Stomach smooth muscle (tissue), 2 donors: Measurements from ENCODE around the gene UBE2J2.

Experiments
- H3K27ac ChIP-seq: one replicate; pipeline ENCODE4 v1.7.0; 2013; ENCODE audit warnings: mild to moderate bottlenecking, low read length, inconsistent platforms
- H3K27me3 ChIP-seq, 2 donors: one replicate each; pipeline ENCODE4 v1.7.0; 2013; ENCODE audit warnings: low read length in 2 of 2; ENCODE audit not compliant: insufficient read depth in 2 of 2, control insufficient read depth in 1 of 2
- H3K36me3 ChIP-seq, 2 donors: one replicate each; pipeline ENCODE4 v1.7.0; 2013; ENCODE audit warnings: low read length in 2 of 2; ENCODE audit not compliant: control insufficient read depth in 2 of 2, insufficient read depth in 2 of 2
- H3K4me1 ChIP-seq: one replicate; pipeline ENCODE4 v1.7.0; 2013; ENCODE audit warnings: low read length; ENCODE audit not compliant: control insufficient read depth, insufficient read depth
- H3K4me3 ChIP-seq, 2 donors: one replicate each; pipeline ENCODE4 v1.7.0; 2013; ENCODE audit warnings: low read length in 2 of 2
- H3K9ac ChIP-seq, 2 donors: one replicate each; pipeline ENCODE4 v1.7.0; 2013; ENCODE audit warnings: low read length in 2 of 2, mild to moderate bottlenecking in 1 of 2
- H3K9me3 ChIP-seq, 2 donors: one replicate each; pipeline ENCODE4 v1.7.0; 2013; ENCODE audit warnings: low read length in 2 of 2; ENCODE audit not compliant: control insufficient read depth in 2 of 2
- donor health status: healthy.
- donor health status: Pancreatic carcinoma.

Gene UBE2J2

DNA sequence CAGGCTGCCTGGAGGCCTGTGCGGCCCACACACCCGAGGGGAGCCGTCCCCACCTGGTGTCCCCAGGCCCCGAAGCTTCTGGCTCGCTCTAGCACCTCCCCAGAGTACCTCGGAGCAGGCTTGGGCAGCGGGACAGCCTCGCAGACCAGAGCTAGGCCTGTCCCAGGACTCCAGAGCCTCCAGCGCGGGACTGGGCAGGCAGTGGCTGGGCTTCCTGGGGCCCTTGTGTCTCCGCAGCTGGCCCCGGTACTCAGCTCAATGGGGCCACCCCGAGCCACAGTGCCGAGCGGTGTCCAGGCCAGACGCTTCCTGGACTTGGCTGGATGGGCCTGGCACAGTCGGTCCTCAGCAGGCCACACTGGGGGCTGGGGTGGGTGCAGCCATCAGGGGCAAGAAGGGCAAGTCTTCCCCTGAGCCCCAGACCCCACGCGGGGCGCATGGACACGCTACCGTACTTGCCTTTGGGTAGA lies 11.5 kb upstream of the UBE2J2 start:
- Histone ChIP-seq H3K9ac (no peak overlapping the region), H3K27me3 (peaks cover 13 to 17% of the 10 kb centered on the region in 2 donors), H3K9me3 (no peaks in the 10 kb centered on the region), H3K4me1 (no peaks in the 10 kb centered on the region), H3K27ac (no peak overlapping the region), H3K4me3 (no peak overlapping the region), H3K36me3 (no peaks in the 10 kb centered on the region)

DNA sequence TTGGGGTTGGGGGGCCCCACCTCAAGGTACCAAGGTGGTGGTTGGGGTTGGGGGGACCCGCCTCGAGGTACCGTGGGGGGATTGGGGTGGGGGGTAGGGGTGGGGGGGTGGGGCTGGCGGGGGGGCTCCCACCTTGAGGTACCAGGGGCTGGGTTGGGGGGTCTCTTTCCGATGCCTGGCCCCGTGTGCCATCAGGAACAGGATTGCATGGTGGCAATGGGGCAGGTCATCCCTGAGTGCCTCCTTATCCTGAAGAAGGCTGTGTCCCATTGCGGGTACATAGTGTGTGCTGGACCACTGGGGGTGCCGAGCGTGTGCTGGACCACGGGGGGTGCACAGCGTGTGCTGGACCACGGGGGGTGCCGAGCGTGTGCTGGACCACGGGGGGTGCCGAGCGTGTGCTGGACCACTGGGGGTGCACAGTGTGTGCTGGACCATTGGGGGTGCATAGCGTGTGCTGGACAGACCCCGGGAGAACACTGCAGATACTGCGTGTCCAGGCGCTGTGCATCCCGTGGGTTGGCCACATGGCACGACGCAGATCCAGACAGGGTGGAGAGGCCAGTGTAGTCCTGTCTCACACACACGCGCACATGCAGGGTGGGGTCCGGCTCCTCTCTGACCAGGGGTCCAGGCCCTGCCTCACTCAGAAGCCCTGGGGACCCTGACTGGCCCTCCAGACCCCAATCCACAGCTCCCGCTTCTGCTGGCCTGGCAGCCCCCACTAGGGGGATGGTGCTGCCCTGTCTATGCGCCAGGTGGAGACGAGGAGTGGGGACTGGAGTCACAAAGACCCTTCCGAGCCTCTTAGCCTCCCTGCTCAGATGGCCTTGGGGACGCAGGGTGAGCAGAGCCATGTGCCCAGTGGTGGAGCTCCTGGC lies 10.8 kb upstream of the UBE2J2 start:
- Histone ChIP-seq H3K9me3 (no peaks in the 10 kb centered on the region), H3K4me1 (no peaks in the 10 kb centered on the region), H3K36me3 (no peaks in the 10 kb centered on the region), H3K27ac (no peak overlapping the region), H3K9ac (no peak overlapping the region), H3K27me3 (peaks cover 13 to 17% of the 10 kb centered on the region in 2 donors), H3K4me3 (no peak overlapping the region)

DNA sequence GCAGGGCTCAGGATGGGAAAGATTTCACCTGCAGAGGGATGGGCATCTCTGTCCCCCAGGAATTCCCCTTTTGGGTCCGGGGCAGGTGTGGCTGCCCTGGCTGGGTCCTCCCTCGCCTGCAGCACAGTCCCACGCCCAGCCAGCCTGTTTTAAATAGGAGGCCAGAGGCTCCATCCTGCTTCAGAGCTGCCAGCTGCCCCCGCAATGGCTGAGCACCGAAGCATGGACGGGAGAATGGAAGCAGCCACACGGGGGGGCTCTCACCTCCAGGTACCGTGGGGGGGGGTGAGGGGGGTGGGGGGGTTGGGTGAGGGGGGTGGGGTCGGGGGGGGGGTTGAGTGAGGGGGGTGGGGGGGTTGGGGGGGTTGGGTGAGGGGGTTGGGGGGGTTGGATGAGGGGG lies 10.2 kb upstream of the UBE2J2 start:
- peaks cover 13 to 17% of the 10 kb centered on the region in 2 donors for H3K27me3 ChIP-seq
- H3K4me3 ChIP-seq: no peak overlapping the region
- H3K9ac ChIP-seq: no peak overlapping the region

DNA sequence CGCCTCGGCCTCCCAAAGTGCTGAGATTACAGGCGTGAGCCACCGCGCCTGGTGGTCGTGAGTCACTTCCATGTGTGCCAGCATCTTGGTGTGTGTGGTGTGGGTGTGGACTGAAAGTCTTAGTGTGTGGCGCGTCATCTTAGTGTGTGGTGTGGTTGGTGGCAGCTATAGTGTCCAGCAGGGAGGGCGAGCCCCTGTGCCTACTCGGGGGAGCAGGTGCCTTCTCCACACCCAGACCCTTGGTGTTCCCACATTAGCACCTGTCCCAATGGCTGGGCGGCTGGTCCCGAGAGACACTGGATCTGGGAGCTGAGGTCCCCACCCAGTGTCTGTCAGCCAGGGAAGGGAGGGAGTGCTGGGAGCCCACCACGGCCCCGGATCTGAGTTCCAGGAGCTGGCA lies 9.3 kb upstream of the UBE2J2 start:
- H3K4me1 ChIP-seq: no peaks in the 10 kb centered on the region
- H3K9ac ChIP-seq: no peak overlapping the region
- no peaks in the 10 kb centered on the region for H3K9me3 ChIP-seq
- no peak overlapping the region for H3K27ac ChIP-seq
- H3K27me3 ChIP-seq: peaks cover 13 to 17% of the 10 kb centered on the region in 2 donors
- H3K4me3 ChIP-seq: no peak overlapping the region
- no peaks in the 10 kb centered on the region for H3K36me3 ChIP-seq

More for the DNA sequence above, 10.2 kb upstream of the UBE2J2 start:
- no peaks in the 10 kb centered on the region for H3K9me3 ChIP-seq
- H3K36me3 ChIP-seq: no peaks in the 10 kb centered on the region
- H3K4me1 ChIP-seq: no peaks in the 10 kb centered on the region
- H3K27ac ChIP-seq: no peak overlapping the region

DNA sequence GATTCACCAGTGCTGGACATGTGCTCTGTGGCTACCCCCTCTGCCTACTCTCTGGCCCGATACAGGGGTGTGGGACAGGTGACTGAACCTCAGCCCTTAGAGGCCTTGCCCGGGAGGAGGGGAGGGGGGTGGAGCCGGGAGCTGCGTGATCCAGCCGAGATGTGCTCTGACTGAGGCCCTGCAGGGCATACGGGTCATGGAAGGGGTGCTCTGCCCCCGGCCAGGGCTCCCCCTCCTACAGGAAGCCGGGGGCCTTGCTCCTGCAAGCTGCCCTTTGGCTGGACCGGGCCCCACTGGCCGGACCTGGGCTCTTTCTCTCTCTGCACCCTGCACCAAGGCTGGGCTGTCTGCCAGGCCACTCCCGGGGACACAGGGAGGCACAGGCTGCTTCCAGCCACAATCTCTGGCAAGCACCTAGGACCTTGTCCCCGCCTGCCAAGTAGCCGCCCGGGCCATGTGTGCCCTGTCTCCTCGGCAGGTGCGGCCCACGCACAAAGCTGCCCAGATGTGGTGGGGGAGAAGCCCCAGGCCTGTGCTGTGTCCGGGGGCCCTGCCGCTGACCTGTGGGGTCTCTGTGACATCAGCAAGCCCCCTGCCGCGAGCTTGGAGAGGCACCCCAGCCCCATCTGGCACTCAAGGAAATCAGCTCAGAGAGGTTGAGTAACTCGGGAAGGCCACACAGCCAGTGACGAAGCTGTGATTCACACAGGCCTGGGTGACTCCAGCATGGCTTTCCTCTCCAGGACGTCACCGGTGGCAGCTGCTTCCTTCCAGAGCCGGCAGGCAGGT lies 8.1 kb upstream of the UBE2J2 start:
- Histone ChIP-seq H3K4me3 (no peak overlapping the region), H3K9me3 (no peaks in the 10 kb centered on the region), H3K9ac (no peak overlapping the region), H3K36me3 (no peaks in the 10 kb centered on the region), H3K4me1 (no peaks in the 10 kb centered on the region), H3K27me3 (peaks cover 4 to 11% of the 10 kb centered on the region in 2 donors), H3K27ac (no peak overlapping the region)

DNA sequence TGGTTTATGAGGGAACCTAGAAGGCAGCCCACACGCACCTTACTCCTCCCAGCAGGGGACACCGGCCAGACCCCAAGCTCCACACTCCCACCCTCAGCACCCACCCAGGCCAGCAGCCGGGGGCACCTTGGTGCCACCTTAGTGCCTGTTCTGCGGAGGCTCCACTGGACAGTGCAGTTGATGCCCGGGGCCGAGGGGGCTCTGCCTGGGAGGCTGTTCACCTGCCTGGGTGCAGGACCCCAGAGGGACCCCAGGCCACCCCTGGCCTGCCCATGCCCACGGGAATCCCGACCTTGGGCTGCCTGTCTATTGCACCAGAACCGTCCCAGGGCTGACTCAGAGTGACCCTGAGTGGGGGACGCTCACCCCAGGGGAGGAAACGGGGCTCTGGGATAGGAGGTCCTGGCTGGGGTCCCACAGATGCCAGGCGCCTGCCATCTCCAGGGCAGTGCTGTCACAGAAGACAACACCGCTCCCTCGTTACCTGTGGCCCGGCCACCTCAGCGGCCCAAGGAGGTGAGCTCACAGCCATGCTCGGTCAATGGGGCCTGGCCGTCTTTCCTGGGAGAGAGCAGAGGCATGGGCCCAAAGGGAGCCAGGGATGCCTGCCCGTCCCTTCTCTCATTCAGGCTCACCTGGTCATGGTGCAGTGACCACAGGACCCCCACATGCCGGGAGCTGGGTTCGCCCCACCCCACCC lies 7.3 kb upstream of the UBE2J2 start:
- Histone ChIP-seq H3K9ac (no peak overlapping the region), H3K36me3 (no peaks in the 10 kb centered on the region), H3K4me1 (no peaks in the 10 kb centered on the region), H3K27ac (no peak overlapping the region), H3K27me3 (peaks cover 0 to 8% of the 10 kb centered on the region in 2 donors), H3K4me3 (no peak overlapping the region), H3K9me3 (no peaks in the 10 kb centered on the region)

DNA sequence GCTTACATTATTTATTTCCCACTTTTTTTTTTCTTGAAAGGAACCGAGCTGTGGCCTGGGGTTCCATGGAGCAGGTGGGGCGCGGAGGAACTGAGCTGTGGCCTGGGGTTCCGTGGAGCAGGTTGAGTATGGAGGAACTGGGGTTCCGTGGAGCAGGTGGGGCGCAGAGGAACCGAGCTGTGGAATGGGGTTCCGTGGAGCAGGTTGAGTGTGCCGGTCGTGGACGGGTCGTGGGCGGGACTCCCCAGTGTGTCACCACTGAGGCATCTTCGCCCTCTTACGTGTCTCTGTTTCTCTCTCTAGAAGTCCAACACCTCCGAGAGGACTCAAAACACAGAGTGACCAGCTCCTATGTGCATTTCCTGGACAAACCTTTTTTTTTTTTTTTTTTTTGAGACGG lies 5.4 kb upstream of the UBE2J2 start:
- no peak overlapping the region for H3K9ac ChIP-seq
- no peaks in the 10 kb centered on the region for H3K9me3 ChIP-seq
- H3K36me3 ChIP-seq: no peaks in the 10 kb centered on the region
- H3K27ac ChIP-seq: no peak overlapping the region
- H3K4me3 ChIP-seq: no peak overlapping the region
- H3K27me3 ChIP-seq: no peaks in the 10 kb centered on the region
- peaks cover 9% of the 10 kb centered on the region for H3K4me1 ChIP-seq

DNA sequence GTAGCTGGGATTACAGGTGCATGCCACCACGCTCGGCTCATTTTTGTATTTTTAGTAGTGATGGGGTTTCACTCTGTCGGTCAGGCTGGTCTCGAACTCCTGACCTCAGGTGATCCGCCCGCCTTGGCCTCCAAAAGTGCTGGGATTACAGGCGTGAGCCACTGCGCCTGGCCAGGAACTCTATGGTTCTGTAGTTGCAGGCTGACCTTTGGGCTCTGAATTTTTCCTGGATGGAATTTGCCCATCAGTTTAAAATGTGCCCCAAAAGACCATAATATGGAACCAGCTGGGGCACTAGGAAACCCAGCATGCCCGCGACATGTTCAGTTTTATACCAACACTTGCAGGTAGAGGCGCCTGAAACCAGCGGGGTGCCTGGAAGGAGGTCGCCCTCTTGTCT lies 5.0 kb upstream of the UBE2J2 start:
- peaks cover 10% of the 10 kb centered on the region for H3K4me1 ChIP-seq
- no peaks in the 10 kb centered on the region for H3K9me3 ChIP-seq
- H3K4me3 ChIP-seq: no peak overlapping the region
- no peak overlapping the region for H3K27ac ChIP-seq
- no peak overlapping the region for H3K9ac ChIP-seq
- H3K36me3 ChIP-seq: no peaks in the 10 kb centered on the region
- no peaks in the 10 kb centered on the region for H3K27me3 ChIP-seq

DNA sequence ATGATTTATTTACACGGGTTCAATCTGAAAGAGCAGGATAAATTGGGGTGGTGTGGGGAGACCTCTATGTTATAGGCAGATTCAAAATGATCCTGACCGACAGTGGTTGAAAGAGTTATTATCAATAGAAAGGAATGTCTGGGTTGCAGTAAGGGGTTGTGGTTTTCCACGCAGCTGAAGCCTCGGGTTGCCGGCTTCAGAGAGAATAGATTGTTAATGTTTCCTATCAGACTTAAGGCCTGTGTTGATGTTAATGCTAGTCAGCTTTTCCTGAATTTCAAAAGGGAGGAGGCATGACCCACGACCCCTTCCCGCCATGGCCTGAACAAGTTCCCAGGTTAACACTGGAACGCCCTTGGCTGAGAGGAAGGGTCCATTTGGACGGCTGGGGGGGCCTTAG lies 2.2 kb upstream of the UBE2J2 start:
- Histone ChIP-seq H3K27ac (no peak overlapping the region), H3K9me3 (no peaks in the 10 kb centered on the region), H3K36me3 (peaks cover 0 to 2% of the 10 kb centered on the region in 2 donors), H3K4me3 (no peak overlapping the region), H3K9ac (no peak overlapping the region), H3K27me3 (no peaks in the 10 kb centered on the region), H3K4me1 (peaks cover 33% of the 10 kb centered on the region)

DNA sequence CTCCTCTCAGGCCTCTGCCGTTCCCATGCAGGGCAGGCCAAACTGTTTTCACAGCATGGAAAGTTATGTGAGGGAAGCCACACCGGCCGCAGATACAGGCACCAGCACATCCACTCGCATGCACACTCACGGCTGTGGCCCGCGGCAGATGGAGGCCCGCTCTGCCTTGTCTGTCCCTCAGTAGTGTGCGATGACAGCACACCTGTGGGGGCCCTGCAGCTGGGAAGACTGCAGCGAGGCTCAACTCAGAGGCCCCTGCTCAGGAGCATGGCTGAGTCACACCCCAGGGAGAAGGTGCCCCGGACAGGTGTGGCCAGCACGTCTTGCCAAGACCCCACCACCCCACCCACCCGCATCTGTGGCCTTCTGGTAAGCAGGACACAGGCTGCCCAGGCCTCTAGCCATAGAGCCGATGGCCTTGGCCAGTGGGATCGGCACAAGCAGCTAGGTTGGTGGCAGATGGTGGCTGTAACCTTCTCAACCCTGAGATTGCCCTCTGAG lies 1.3 kb upstream of the UBE2J2 start:
- peak overlapping the region in 1 of 2 donors; percentile 71 for H3K9ac ChIP-seq
- peak overlapping the region; percentile 79 to 90 for H3K4me3 ChIP-seq
- H3K36me3 ChIP-seq: peaks cover 0 to 2% of the 10 kb centered on the region in 2 donors
- H3K4me1 ChIP-seq: peaks cover 41% of the 10 kb centered on the region
- H3K9me3 ChIP-seq: no peaks in the 10 kb centered on the region
- H3K27ac ChIP-seq: no peak overlapping the region
- no peaks in the 10 kb centered on the region for H3K27me3 ChIP-seq
